Measurements from ENCODE around the gene ERF. TPM values are rescaled to one million over a fixed set of nuclear protein-coding genes. Genes with fewer than 3 reads are reported as not detected.

Gene ERF
- total RNA-seq, 2 experiments from 2014 or later, result 26.7 to 33.5 TPM

- Histone ChIP-seq H4K20me1 (ENCODE audit: insufficient read depth, low read length) (no peaks in the 10 kb centered on the region; the same call in 1 of the 2 replicates), H3K36me3 (ENCODE audit: insufficient read depth, low read length) (peaks cover 29% of the 10 kb centered on the region), H3K9me2 (ENCODE audit: insufficient read depth, low read length) (no peaks in the 10 kb centered on the region), H3K4me1 (ENCODE audit: insufficient read depth, low read length, poor library complexity, severe bottlenecking) (peaks cover 35% of the 10 kb centered on the region), H3K4me3 (ENCODE audit: low read depth, low read length, poor library complexity, severe bottlenecking) (no peak overlapping the region), H3K79me2 (ENCODE audit: insufficient read depth, low read depth, low read length) (peaks cover 19% of the 10 kb centered on the region; the same call in 1 of the 2 replicates), H3K9me3 (ENCODE audit: low read length) (no peaks in the 10 kb centered on the region), H3K4me2 (ENCODE audit: low read length) (no peak overlapping the region), H2AFZ (ENCODE audit: low read length) (no peak overlapping the region), H3K27ac (ENCODE audit: low read depth, low read length, poor library complexity, severe bottlenecking) (no peak overlapping the region)
- TF ChIP-seq EZH2phosphoT487 (IDR thresholded peaks at IDR 0.05; ENCODE audit: borderline replicate concordance, low read depth, low read length) (no peak), CTCF (conservative IDR thresholded peaks at IDR 0.05; ENCODE audit: low read length) (no peak)
- no peak for DNase-seq (ENCODE audit: low spot score)
- intact Hi-C loops (cut with micrococcal nuclease; ENCODE audit: unreplicated experiment), result no loop called here
- CTCF ChIA-PET (ENCODE audit: unreplicated experiment), result no interaction called here
- no TSS peak for BruUV-seq (replicated peaks)
- POLR2A ChIA-PET, result no interaction called here
Measured at GRCh38 chr19:42248270-42249148, 6.4 kb downstream of the ERF start.

GRCh38 chr19:42247640-42248199, 7.2 kb downstream of the ERF start:
- Histone ChIP-seq H3K9me2 (ENCODE audit: insufficient read depth, low read length) (no peaks in the 10 kb centered on the region), H3K4me3 (ENCODE audit: low read depth, low read length, poor library complexity, severe bottlenecking) (no peak overlapping the region), H4K20me1 (ENCODE audit: insufficient read depth, low read length) (no peaks in the 10 kb centered on the region; the same call in 1 of the 2 replicates), H3K4me1 (ENCODE audit: insufficient read depth, low read length, poor library complexity, severe bottlenecking) (peaks cover 32% of the 10 kb centered on the region), H3K9me3 (ENCODE audit: low read length) (no peaks in the 10 kb centered on the region), H3K79me2 (ENCODE audit: insufficient read depth, low read depth, low read length) (peaks cover 11% of the 10 kb centered on the region; the same call in 1 of the 2 replicates), H3K4me2 (ENCODE audit: low read length) (no peak overlapping the region), H3K36me3 (ENCODE audit: insufficient read depth, low read length) (peaks cover 29% of the 10 kb centered on the region), H2AFZ (ENCODE audit: low read length) (no peak overlapping the region), H3K27ac (ENCODE audit: low read depth, low read length, poor library complexity, severe bottlenecking) (no peak overlapping the region)
- CTCF ChIA-PET (ENCODE audit: unreplicated experiment), result no interaction called here
- DNase-seq (ENCODE audit: low spot score), result no peak
- intact Hi-C loops (cut with micrococcal nuclease; ENCODE audit: unreplicated experiment), result no loop called here
- no peak for TF ChIP-seq EZH2phosphoT487 (IDR thresholded peaks at IDR 0.05; ENCODE audit: borderline replicate concordance, low read depth, low read length)
- TF ChIP-seq CTCF (conservative IDR thresholded peaks at IDR 0.05; ENCODE audit: low read length), result no peak
- POLR2A ChIA-PET, result no interaction called here
- no TSS peak for BruUV-seq (replicated peaks)
